ENCODE results near the gene PMM2.

The PMM2 gene

GRCh38 chr16:8768283-8768682 lies 29.4 kb upstream of the PMM2 start:
- no peak overlapping the region for H3K4me3 ChIP-seq (ENCODE audit: low read length)
- TF ChIP-seq CTCF (conservative IDR thresholded peaks at IDR 0.05; ENCODE audit: low read length): no peak
- no peak for DNase-seq (ENCODE audit: low read depth)

DNA sequence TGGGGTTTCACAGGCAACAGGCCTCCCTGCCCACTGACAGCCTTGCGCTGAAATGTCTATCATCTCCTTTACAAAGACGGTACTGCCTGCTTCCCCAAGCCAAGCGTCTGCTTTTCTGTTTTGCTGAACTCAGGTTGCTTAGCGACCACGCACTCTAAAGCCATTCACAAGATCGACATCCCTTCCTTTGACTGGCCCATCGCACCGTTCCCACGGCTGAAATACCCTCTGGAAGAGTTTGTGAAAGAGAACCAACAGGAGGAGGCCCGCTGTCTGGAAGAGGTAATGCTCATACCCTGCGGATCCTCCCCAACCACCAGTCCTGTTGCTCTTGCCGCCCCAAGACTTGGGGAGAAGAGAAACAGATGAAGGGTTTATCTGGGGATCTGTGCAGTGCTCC lies 28.9 kb upstream of the PMM2 start:
- TF ChIP-seq CTCF (conservative IDR thresholded peaks at IDR 0.05; ENCODE audit: low read length): no peak
- H3K4me3 ChIP-seq (ENCODE audit: low read length): no peak overlapping the region
- no peak for DNase-seq (ENCODE audit: low read depth)

DNA sequence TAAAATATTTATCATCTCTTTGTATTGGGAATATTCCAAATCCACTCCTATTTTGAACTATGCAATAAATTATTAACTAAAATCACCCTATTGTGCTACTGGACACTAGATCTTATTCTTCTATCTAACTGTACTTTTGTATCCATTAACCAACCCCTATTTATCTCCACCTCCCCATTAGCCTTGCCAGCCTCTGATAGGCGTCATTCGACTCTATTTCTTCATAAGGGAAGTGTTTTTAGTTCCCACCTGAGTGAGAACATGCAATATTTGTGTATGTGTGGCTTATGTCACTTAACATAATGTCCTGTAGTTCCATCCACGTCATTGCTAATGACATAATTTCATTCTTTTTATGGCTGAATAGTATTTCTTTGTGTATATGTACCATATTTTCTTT lies 24.1 kb upstream of the PMM2 start:
- no peak overlapping the region for H3K4me3 ChIP-seq (ENCODE audit: low read length)
- TF ChIP-seq CTCF (conservative IDR thresholded peaks at IDR 0.05; ENCODE audit: low read length): no peak
- DNase-seq (ENCODE audit: low read depth): no peak

DNA sequence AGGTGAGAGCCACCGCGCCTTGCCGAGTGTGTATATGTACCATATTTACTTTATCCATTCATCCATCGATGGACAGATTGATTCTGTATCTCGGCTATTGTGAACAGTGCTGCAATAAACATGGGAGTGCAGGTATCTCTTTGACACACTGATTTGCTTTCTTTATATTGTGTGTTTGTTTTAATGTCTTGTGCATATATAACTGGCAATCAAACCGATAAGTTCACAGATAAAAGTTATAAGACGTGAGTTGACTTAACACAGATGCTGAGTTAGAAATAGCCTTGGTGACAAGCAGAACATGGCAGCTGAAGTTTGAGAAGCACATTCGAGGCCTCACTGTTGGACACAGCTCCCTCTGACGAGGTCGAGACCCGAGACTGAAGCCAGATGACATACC lies 23.4 kb upstream of the PMM2 start:
- no peak overlapping the region for H3K4me3 ChIP-seq (ENCODE audit: low read length)
- no peak for DNase-seq (ENCODE audit: low read depth)
- no peak for TF ChIP-seq CTCF (conservative IDR thresholded peaks at IDR 0.05; ENCODE audit: low read length)

DNA sequence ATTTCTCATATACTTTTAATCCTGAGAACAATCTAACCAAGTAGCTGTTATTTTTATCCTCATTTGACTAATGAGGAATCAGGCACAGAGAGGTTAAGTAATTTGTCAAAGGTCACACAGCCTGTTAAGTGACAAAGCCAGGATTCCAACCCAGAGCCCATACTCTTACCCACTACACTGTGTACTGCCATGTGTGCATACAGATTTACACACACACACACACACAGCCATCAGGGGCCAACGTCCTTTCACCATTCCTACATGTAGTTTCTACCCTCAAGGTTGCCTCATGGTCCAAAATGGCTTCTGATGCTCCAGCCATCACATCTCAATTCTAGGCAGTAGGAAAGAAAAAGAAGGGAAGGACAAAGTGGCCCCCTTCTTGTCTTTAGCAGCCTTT lies 22.3 kb upstream of the PMM2 start:
- TF ChIP-seq CTCF (conservative IDR thresholded peaks at IDR 0.05; ENCODE audit: low read length): no peak
- H3K4me3 ChIP-seq (ENCODE audit: low read length): no peak overlapping the region
- DNase-seq (ENCODE audit: low read depth): no peak

GRCh38 chr16:8776129-8776584 lies 21.5 kb upstream of the PMM2 start:
- H3K4me3 ChIP-seq (ENCODE audit: low read length): no peak overlapping the region
- TF ChIP-seq CTCF (conservative IDR thresholded peaks at IDR 0.05; ENCODE audit: low read length): no peak
- DNase-seq (ENCODE audit: low read depth): no peak

- TF ChIP-seq CTCF (conservative IDR thresholded peaks at IDR 0.05; ENCODE audit: low read length): no peak
- no peak overlapping the region for H3K4me3 ChIP-seq (ENCODE audit: low read length)
- no peak for DNase-seq (ENCODE audit: low read depth)
Measured at GRCh38 chr16:8777217-8777616, 20.4 kb upstream of the PMM2 start.

Data from AG10803 (cell line).